K562 (cell line): ENCODE results near the gene MMP1. TPM values are rescaled to one million over a fixed set of nuclear protein-coding genes. Genes with fewer than 3 reads are reported as not detected.

Experiments
- ATAC-seq: fragments of 200-7000 bp; cut with Tn5 transposase; 3 replicates; pipeline ENCODE4 v1.9.1; 2020; ENCODE audit warnings: moderate library complexity
- BruUV-seq: library from RNA; stranded (reverse); fragments of 400-500 nt; replicated peaks from 2 replicates; lab custom pipeline; 2021; lab: Mats Ljungman, UMichigan
- CTCF ChIA-PET: fragments of 300-600 bp; formaldehyde crosslinking; extraction: SDS; loops from one replicate; lab custom pipeline; 2021; ENCODE audit warnings: low intra/inter-chr PET ratio; lab: Yijun Ruan, JAX
- POLR2A ChIA-PET: fragments of 300-600, 350-650 bp; sonication (Branson Sonifier 250); formaldehyde crosslinking; extraction: SDS; loops from one replicate; lab custom pipeline; 2021; ENCODE audit warnings: antibody characterized with exemption, inconsistent platforms; lab: Yijun Ruan, JAX
- DNase-seq, 4 experiments: peaks; one replicate each; pipeline versions ENCODE4 v3.0.0 to v3.0.0-alpha.2; 2011 to 2018; ENCODE audit warnings: low spot score in 3 of 4, mixed read lengths in 3 of 4; ENCODE audit errors: extremely low read depth in 1 of 4
- FAIRE-seq: peaks from 2 replicates; lab custom pipeline; 2011; peaks lifted over from hg19 to GRCh38; lab: Jason Lieb, UNC
- H2AFZ ChIP-seq: 2 replicates; pipeline ENCODE4 v1.6.0; 2011; ENCODE audit warnings: low read depth, low read length, control low read depth, inconsistent platforms
- H3K27ac ChIP-seq: fragments of 200-600 bp; 3 replicates; pipeline ENCODE4 v1.8.0; 2011; ENCODE audit warnings: low read depth, mild to moderate bottlenecking, control low read depth, inconsistent platforms, low read length, moderate library complexity, mixed read lengths; ENCODE audit errors: extremely low read depth
- H3K27me3 ChIP-seq, 2 experiments: fragments of 300-600 bp in 1 of 2; 2 replicates in 1 of 2; 3 replicates in 1 of 2; pipeline versions ENCODE4 v1.6.0 to v1.8.0; 2011; ENCODE audit warnings: inconsistent platforms in 2 of 2, low read length in 2 of 2, mild to moderate bottlenecking in 1 of 2, mixed read lengths in 1 of 2, moderate library complexity in 1 of 2; ENCODE audit not compliant: control insufficient read depth in 2 of 2, insufficient read depth in 2 of 2
- H3K36me3 ChIP-seq: fragments of 300-600 bp; 3 replicates; pipeline ENCODE4 v1.8.0; 2011; ENCODE audit warnings: mild to moderate bottlenecking, low read length, inconsistent platforms; ENCODE audit not compliant: control insufficient read depth, insufficient read depth
- H3K4me1 ChIP-seq, 2 experiments: fragments of 200-600 bp in 1 of 2; replicated peaks in 1 of 2; 2 replicates in 1 of 2; 3 replicates in 1 of 2; pipeline versions ENCODE4 v1.5.1 to v1.8.0; 2011; ENCODE audit warnings: inconsistent platforms in 2 of 2, low read length in 2 of 2, mild to moderate bottlenecking in 1 of 2, mixed read lengths in 1 of 2, moderate library complexity in 1 of 2; ENCODE audit not compliant: control insufficient read depth in 2 of 2, insufficient read depth in 2 of 2
- H3K4me2 ChIP-seq: 2 replicates; pipeline ENCODE4 v1.6.1; 2011; ENCODE audit warnings: low read length, control low read depth, inconsistent platforms, mixed read lengths; ENCODE audit not compliant: insufficient read depth
- H3K4me3 ChIP-seq: fragments of 200-600 bp; sonication (generic), shearing (Covaris generic); 2 replicates; pipeline ENCODE4 v1.5.1; 2016; ENCODE audit warnings: control low read depth, inconsistent platforms
- H3K79me2 ChIP-seq: fragments of 200-600 bp; 3 replicates; pipeline ENCODE4 v1.8.0; 2011; ENCODE audit warnings: low read length, inconsistent platforms; ENCODE audit not compliant: control insufficient read depth, insufficient read depth
- H3K9ac ChIP-seq, 2 experiments: 2 replicates each; pipeline versions ENCODE4 v1.6.0 to v1.6.1; 2011; ENCODE audit warnings: low read depth in 2 of 2, low read length in 2 of 2, control low read depth in 1 of 2, inconsistent platforms in 1 of 2, mild to moderate bottlenecking in 1 of 2, mixed read lengths in 1 of 2; ENCODE audit not compliant: insufficient read depth in 1 of 2
- H3K9me1 ChIP-seq: one replicate; pipeline ENCODE4 v1.6.0; 2011; ENCODE audit warnings: inconsistent platforms, mild to moderate bottlenecking, low read length, moderate library complexity; ENCODE audit not compliant: control insufficient read depth, insufficient read depth
- H3K9me3 ChIP-seq: replicated peaks from 2 replicates; pipeline ENCODE4 v1.5.1; 2011; ENCODE audit warnings: low read depth, low read length, inconsistent platforms; ENCODE audit not compliant: control insufficient read depth, insufficient read depth
- H4K20me1 ChIP-seq: replicated peaks from 2 replicates; pipeline ENCODE4 v1.6.1; 2011; ENCODE audit warnings: low read length, inconsistent platforms, mixed read lengths; ENCODE audit not compliant: control insufficient read depth, insufficient read depth
- DLX4 ChIP-seq: fragments of 250-450 bp; sonication (Bioruptor Pico); IDR thresholded peaks from 2 replicates; pipeline ENCODE4 v1.6.1; 2021; ENCODE audit warnings: mild to moderate bottlenecking
- IRF2 ChIP-seq: sonication (generic); formaldehyde crosslinking; IDR thresholded peaks from 2 replicates; pipeline ENCODE4 v1.8.1; 2022; ENCODE audit warnings: mild to moderate bottlenecking, missing genetic modification reagents
- NRF1 ChIP-seq, 2 experiments: fragments of 450-650 bp; IDR thresholded peaks in 1 of 2; conservative IDR thresholded peaks in 1 of 2; 2 replicates each; pipeline ENCODE4 v1.6.1; 2014; ENCODE audit warnings: mild to moderate bottlenecking in 2 of 2
- TARDBP ChIP-seq: fragments of 450-650 bp; IDR thresholded peaks from 2 replicates; pipeline ENCODE4 v1.6.1; 2016
- ZNF146 ChIP-seq: IDR thresholded peaks from one replicate; pipeline ENCODE4 v1.6.1; 2018; ENCODE audit warnings: missing compliant biosample characterization; ENCODE audit not compliant: unreplicated experiment
- ZNF232 ChIP-seq: sonication (generic); formaldehyde crosslinking; IDR thresholded peaks from 2 replicates; pipeline ENCODE4 v1.8.0; 2022; ENCODE audit warnings: mild to moderate bottlenecking, missing genetic modification reagents
- ZNF512 ChIP-seq: IDR thresholded peaks from 2 replicates; pipeline ENCODE4 v1.6.1; 2016; ENCODE audit warnings: missing genetic modification characterization, missing compliant biosample characterization
- ZNF79 ChIP-seq: fragments of 250-450 bp; sonication (Bioruptor Pico); IDR thresholded peaks from 2 replicates; pipeline ENCODE4 v1.4.0; 2020; ENCODE audit warnings: low read depth, mild to moderate bottlenecking, moderate library complexity
- WGBS: fragments of 100-300 bp; shearing (Covaris generic); methylation state at CpG from one replicate; pipeline ENCODE4 v1.1.6; 2016; ENCODE audit warnings: low coverage, mixed read lengths; ENCODE audit not compliant: insufficient coverage; ENCODE audit errors: missing lambda C conversion rate; 5-methylcytosine and 5-hydroxymethylcytosine counted together
- in situ Hi-C: fragments of 300-500 bp; cut with MboI; formaldehyde crosslinking; loops from 4 replicates; pipeline ENCODE4 v1.15.0; 2018; ENCODE audit warnings: inconsistent platforms, mixed read lengths
- intact Hi-C: fragments of 100-400 bp; cut with micrococcal nuclease; formaldehyde crosslinking; loops from 2 replicates; pipeline ENCODE4 v1.14.2; 2022
- polyA plus RNA-seq, 8 experiments: library from polyadenylated mRNA; depleted of rRNA in 4 of 8; stranded (reverse) in 5 of 8; unstranded in 3 of 8; fragments of >200 nt; fragmentation: Nextera tagmentation in 2 of 8; fragmentation: Illumina TruSeq in 1 of 8; extraction: Ambion mirVana in 2 of 8; extraction: Trizol in 1 of 8; gene quantifications; 2 replicates each; pipeline versions ENCODE4 v1.2.1 to v1.2.3, GENCODE V29; 2011 to 2014; ENCODE audit warnings: inconsistent platforms in 1 of 8, missing spikeins in 1 of 8
- total RNA-seq, 7 experiments: library from RNA; depleted of rRNA in 6 of 7; stranded (reverse); fragments of >200 nt in 6 of 7; fragmentation: Illumina TruSeq in 2 of 7; extraction: Trizol in 2 of 7; gene quantifications; 2 replicates each; pipeline versions ENCODE4 v1.2.1 to v1.2.3, GENCODE V29; 2011 to 2021; ENCODE audit warnings: low replicate concordance in 1 of 7

MMP1 gene
- total and polyA plus RNA-seq, 9 of the 15 experiments (the other 6 are each of a cell fraction or from before 2014, with no cell fraction given) = 0.06 to 0.33 (median 0.15) TPM; not detected in 2

GRCh38 chr11:102773386-102773785, 24.6 kb downstream of the MMP1 start (continued):
- TF ChIP-seq ZNF146 (CRISPR knock-in tag) = no peak

- ChIA-PET CTCF (no interaction called here), POLR2A (no interaction called here)
- Histone ChIP-seq H3K9me1 (no peaks in the 10 kb centered on the region), H4K20me1 (no peaks in the 10 kb centered on the region), H2AFZ (no peak overlapping the region), H3K4me2 (no peak overlapping the region), H3K4me1 (peaks cover 0 to 3% of the 10 kb centered on the region in 2 experiments; a peak in 1 of 5 replicates), H3K27me3 (no peaks in the 10 kb centered on the region), H3K79me2 (no peaks in the 10 kb centered on the region), H3K27ac (no peak overlapping the region), H3K9ac (no peak overlapping the region), H3K9me3 (no peaks in the 10 kb centered on the region), H3K4me3 (no peak overlapping the region), H3K36me3 (no peaks in the 10 kb centered on the region)
- WGBS = 0% methylated on average over 1 of the region's 1 CpG
- intact Hi-C loops (no loop called here), in situ Hi-C loops (no loop called here)
- ATAC-seq (no peak), FAIRE-seq (no peak), DNase-seq (no peak)
- no peak for TF ChIP-seq ZNF512 (tag)
- TF ChIP-seq IRF2 = no peak
- TF ChIP-seq DLX4 (CRISPR knock-in tag) = no peak
- no peak for TF ChIP-seq ZNF79 (CRISPR knock-in tag)
- TF ChIP-seq TARDBP = no peak
- TF ChIP-seq ZNF146 (CRISPR knock-in tag) = no peak
- TF ChIP-seq ZNF232 (CRISPR knock-in tag) = no peak
- TF ChIP-seq NRF1 (conservative IDR thresholded peaks at IDR 0.05 in 1 of 2, IDR thresholded peaks at IDR 0.05 in 1 of 2) = no peak
- BruUV-seq = no TSS peak
Observed at GRCh38 chr11:102771351-102771750, 26.6 kb downstream of the MMP1 start.
